Mucosa of descending colon (tissue), 3 donors: ENCODE results near the gene HAO2. TPM values are rescaled to one million over a fixed set of nuclear protein-coding genes. Genes with fewer than 3 reads are reported as not detected.
"Not testable (repeated sequence)": the region's sequence is repeated elsewhere in the genome, so short reads cannot be mapped to it uniquely, and the experiment has no call there.

Experiments
- ATAC-seq: fragments of 200-7000 bp; cut with Tn5 transposase; one replicate; pipeline ENCODE4 v1.9.1; 2020; ENCODE audit warnings: mild to moderate bottlenecking, moderate library complexity
- DNase-seq, 3 donors: peaks; one replicate each; pipeline ENCODE4 v3.0.0-alpha.2; 2020
- H3K36me3 ChIP-seq: fragments of 200-600 bp; one replicate; pipeline ENCODE4 v1.8.0; 2021; ENCODE audit warnings: low read depth, mild to moderate bottlenecking
- H3K4me1 ChIP-seq: fragments of 200-600 bp; one replicate; pipeline ENCODE4 v1.8.0; 2021; ENCODE audit warnings: low read depth, mild to moderate bottlenecking
- H3K4me3 ChIP-seq: fragments of 200-600 bp; one replicate; pipeline ENCODE4 v1.8.0; 2021; ENCODE audit warnings: mild to moderate bottlenecking
- H3K9me3 ChIP-seq: fragments of 200-600 bp; one replicate; pipeline ENCODE4 v1.8.0; 2021; ENCODE audit warnings: mild to moderate bottlenecking
- CTCF ChIP-seq: fragments of 200-600 bp; IDR thresholded peaks from one replicate; pipeline ENCODE4 v1.8.0; 2022; ENCODE audit warnings: antibody characterized with exemption, mild to moderate bottlenecking
- intact Hi-C, 2 donors: fragments of 100-400 bp; cut with DNase I in 1 of 2; cut with micrococcal nuclease in 1 of 2; formaldehyde crosslinking; loops; one replicate each; pipeline versions ENCODE4 v1.11.0 to v1.11.1; 2022; cut with DNase I, micrococcal nuclease
- total RNA-seq, 3 donors: library from RNA; stranded (reverse); fragmentation: NEBNext Ultra II Directional in 2 of 3; extraction: Animal tissue kit (Norgen Biotek cat#: 25700) in 2 of 3; gene quantifications; one replicate each; pipeline versions ENCODE4 v1.2.1 to v1.2.4, GENCODE V29; 2021 to 2023
- donor health status: DM: no; HTN: no; CAD: no; lungs with moderate emphysema.
- donor health status: DM: no; HTN: no; CAD: no.
- donor health status: DM: no; HTN: yes; CAD: no.

Gene HAO2
- total RNA-seq, 3 donors from 2014 or later: not detected

GRCh38 chr1:119374208-119374874 lies 5.8 kb downstream of the HAO2 start:
- H3K4me1 ChIP-seq: peaks cover 4% of the 10 kb centered on the region
- no peak for TF ChIP-seq CTCF
- intact Hi-C loops: no loop called here
- H3K4me3 ChIP-seq: no peak overlapping the region
- H3K36me3 ChIP-seq: no peaks in the 10 kb centered on the region
- H3K9me3 ChIP-seq: no peaks in the 10 kb centered on the region
- DNase-seq (no peak), ATAC-seq (peak; percentile 75)

- DNase-seq (no peak), ATAC-seq (no peak)
- no peak for TF ChIP-seq CTCF
- H3K4me3 ChIP-seq: no peak overlapping the region
- intact Hi-C loops: no loop called here
- H3K9me3 ChIP-seq: no peaks in the 10 kb centered on the region
- H3K4me1 ChIP-seq: peaks cover 4% of the 10 kb centered on the region
- no peaks in the 10 kb centered on the region for H3K36me3 ChIP-seq
Observed at GRCh38 chr1:119375366-119375765, 6.8 kb downstream of the HAO2 start.

- Histone ChIP-seq H3K36me3 (no peaks in the 10 kb centered on the region), H3K4me3 (no peak overlapping the region), H3K9me3 (no peaks in the 10 kb centered on the region), H3K4me1 (peaks cover 4% of the 10 kb centered on the region)
- no peak for TF ChIP-seq CTCF
- DNase-seq (no peak), ATAC-seq (no peak)
- intact Hi-C loops: no loop called here
Observed at GRCh38 chr1:119376594-119376993, 8.0 kb downstream of the HAO2 start.

- ATAC-seq, DNase-seq, intact Hi-C loops: not testable (repeated sequence)
Observed at GRCh38 chr1:119377594-119377993, 9.0 kb downstream of the HAO2 start.

GRCh38 chr1:119379117-119379516 lies 10.5 kb downstream of the HAO2 start:
- intact Hi-C loops: no loop called here
- TF ChIP-seq CTCF: no peak
- H3K36me3 ChIP-seq: no peaks in the 10 kb centered on the region
- H3K9me3 ChIP-seq: no peaks in the 10 kb centered on the region
- no peak overlapping the region for H3K4me3 ChIP-seq
- DNase-seq (no peak), ATAC-seq (no peak)
- peaks cover 2% of the 10 kb centered on the region for H3K4me1 ChIP-seq

More at GRCh38 chr1:119377594-119377993, 9.0 kb downstream of the HAO2 start:
- not testable (repeated sequence) for H3K36me3 ChIP-seq, H3K9me3 ChIP-seq, H3K4me3 ChIP-seq, H3K4me1 ChIP-seq

- no peaks in the 10 kb centered on the region for H3K9me3 ChIP-seq
- ATAC-seq: no peak
- intact Hi-C loops: no loop called here
- DNase-seq: no peak
- no peaks in the 10 kb centered on the region for H3K36me3 ChIP-seq
- no peak overlapping the region for H3K4me3 ChIP-seq
- H3K4me1 ChIP-seq: no peaks in the 10 kb centered on the region
- no peak for TF ChIP-seq CTCF
Observed at GRCh38 chr1:119380304-119380703, 11.7 kb downstream of the HAO2 start.
